Skeletal muscle cell (primary cell): Measurements from ENCODE around the gene TCOF1.

Experiments used
- DNase-seq: peaks from one replicate; pipeline ENCODE4 v3.0.0-alpha.2; 2010; ENCODE audit warnings: low read depth
- H3K4me3 ChIP-seq: 2 replicates; pipeline ENCODE4 v1.5.1; 2011; ENCODE audit warnings: low read depth, mild to moderate bottlenecking, control low read depth, low read length, moderate library complexity

TCOF1 gene

GRCh38 chr5:150347003-150347402 is 10.5 kb upstream of the TCOF1 start:
- no peak for DNase-seq

GRCh38 chr5:150347451-150347850 is 10.0 kb upstream of the TCOF1 start:
- no peak for DNase-seq
- H3K4me3 ChIP-seq: no peak overlapping the region

More at GRCh38 chr5:150347003-150347402, 10.5 kb upstream of the TCOF1 start:
- H3K4me3 ChIP-seq: no peak overlapping the region

DNA sequence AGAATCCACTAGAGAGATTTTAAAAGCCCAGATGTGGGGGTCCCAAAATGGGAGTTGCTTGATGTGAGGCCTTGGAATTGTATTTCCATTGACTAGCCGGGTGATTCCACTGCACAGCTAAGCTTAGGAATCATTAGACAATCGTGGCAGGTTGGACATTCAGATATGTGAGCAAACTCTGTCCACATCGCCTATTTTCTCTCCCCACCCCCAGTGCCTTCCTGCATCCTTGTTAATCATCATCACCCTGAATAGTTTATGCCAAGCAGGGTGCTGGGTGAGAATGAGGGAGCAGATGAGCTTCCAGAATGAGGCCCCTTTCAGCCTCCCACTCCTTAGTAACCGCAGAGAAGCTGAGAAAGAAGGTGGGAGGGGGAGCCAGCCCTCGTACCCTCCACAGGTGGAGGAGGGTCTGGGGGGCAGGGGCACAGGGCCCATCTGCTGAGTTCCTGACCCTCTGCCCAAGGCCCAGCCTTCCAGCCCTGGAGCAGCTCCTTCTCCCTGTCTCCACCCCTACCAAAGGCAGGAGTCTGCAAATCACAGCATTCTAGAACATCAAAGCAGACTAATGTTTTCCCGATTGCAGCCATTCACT is 7.7 kb upstream of the TCOF1 start:
- no peak for DNase-seq
- no peak overlapping the region for H3K4me3 ChIP-seq

GRCh38 chr5:150350524-150351344 is 6.8 kb upstream of the TCOF1 start:
- peak; percentile 14 for DNase-seq
- no peak overlapping the region for H3K4me3 ChIP-seq

DNA sequence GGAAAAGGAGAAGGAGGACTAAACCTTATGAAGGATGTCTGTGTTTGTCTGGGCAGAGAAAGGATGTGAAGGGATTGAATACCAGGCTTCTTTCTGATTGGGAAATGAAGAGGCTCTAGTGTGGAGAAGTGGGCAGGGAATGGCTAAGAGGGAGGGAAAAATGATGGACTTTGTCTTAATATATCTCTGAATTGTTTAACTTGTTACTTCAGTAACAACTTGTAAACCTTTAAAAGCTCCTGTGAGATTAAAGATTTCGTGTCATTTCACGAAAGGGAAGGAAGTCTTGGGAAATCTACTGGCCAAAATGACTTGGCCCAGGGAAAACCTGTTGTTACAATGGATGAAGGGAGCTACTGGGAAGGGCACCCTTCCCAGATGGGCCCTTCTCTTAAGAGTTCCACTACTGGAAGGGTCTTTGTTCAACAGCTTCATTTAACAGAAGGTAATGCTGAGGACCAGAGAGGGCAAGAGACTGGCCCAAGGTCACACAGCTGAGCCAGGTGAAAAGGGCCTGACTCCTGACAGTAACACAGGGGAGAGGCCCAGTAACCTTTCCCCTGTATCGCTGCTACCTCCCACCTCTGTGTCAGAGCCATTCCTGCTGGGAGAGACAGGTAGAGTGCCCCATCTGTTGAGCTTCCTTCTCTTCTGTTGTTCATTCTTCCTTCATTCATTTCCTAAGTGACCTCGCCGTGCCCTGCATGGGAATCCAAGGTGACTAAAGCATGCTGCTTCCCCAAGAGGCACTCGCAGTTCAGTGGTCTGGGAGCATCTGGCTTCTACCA is 5.1 kb upstream of the TCOF1 start:
- DNase-seq: no peak
- no peak overlapping the region for H3K4me3 ChIP-seq

DNA sequence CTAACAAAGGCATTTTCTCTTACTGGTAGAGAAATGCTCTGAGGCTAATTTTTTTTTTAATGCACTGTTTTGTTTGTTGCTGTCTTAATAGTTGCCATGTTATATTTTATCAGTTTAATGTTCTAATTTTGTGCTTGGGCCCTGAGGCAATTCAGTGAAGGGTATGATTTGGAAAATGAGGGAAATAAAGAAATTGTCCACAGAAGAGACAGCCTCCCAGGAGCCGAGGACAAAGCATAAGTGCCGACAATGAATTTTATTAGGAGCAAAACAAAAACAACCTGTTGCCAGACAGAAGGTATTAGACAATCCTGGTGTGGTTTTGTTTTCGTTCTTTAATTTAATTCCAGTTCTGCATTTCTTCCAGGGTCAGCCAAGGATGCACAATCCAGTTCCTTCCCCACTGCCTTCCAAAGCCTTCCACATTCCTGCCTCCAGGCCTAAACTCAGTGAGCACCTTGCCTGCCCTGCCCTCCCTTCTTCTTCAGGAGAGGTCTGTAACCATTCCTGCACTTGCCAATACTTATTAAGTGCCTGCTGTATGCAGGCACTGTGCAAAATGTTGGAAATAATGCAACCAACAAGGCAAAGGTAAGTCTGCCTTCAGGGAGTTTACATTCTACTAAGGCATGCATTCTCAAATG is 4.3 kb upstream of the TCOF1 start:
- no peak overlapping the region for H3K4me3 ChIP-seq
- DNase-seq: no peak

GRCh38 chr5:150355791-150356190 is 1.7 kb upstream of the TCOF1 start:
- H3K4me3 ChIP-seq: no peak overlapping the region
- no peak for DNase-seq

DNA sequence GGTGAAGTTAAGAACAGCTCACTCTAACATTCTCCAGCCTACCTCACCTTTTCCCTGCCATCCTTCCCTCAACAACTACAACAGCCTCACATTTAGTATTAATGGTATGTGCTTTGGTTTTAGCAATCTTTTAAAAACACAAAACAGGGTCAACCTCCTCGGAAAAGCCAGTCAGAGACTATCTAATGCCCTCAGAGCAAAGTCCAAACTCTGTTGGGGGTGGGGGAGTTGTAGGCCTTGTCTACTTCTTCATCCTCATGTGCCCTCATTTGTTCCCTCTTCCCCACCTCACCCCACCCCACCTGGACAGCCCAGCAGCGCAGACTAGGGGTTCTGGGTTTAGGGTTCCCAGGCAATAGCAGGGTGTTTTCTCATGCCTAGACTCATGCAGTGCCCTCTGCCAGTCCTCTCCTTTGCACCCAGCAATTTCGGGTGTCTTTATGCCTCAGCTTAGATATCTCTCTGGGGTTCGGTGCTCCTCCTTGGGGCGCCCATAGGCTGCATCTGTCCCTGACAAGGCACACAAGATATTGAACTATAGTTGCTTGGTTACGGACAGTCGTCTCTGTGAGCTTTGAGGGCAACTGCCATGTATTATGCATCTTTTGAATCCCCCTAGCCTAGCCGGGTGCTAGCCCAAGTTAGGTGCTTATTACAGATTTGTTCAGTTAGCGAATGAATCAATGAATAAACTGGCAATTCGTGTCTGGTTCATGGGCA is 762 bp upstream of the TCOF1 start:
- no peak for DNase-seq
- peak overlapping the region; percentile 78 for H3K4me3 ChIP-seq

GRCh38 chr5:150358261-150359095 is 981 bp downstream of the TCOF1 start:
- H3K4me3 ChIP-seq: peak overlapping the region; percentile 78
- no peak for DNase-seq

GRCh38 chr5:150361301-150361700 is 3.8 kb downstream of the TCOF1 start:
- no peak overlapping the region for H3K4me3 ChIP-seq
- DNase-seq: no peak

DNA sequence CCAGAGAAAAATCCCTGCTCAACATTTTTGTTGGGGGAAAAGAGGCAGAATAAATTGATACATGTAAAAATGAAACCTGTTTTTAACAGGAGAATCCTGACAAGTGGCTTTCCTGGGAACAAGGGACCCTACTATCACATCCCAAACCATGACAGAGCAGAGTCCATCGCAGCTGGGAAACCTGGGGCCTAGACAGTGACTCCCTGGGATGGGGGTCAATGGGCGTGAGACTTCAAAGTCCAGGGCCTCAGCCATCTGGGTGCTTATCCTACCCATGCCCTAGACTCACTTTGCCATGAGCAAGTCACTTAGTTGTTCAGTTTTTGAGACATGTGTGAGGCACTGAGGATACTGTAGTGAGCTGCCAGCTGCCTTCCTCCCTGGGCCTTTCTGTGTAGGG is 5.7 kb downstream of the TCOF1 start:
- DNase-seq: no peak
- H3K4me3 ChIP-seq: no peak overlapping the region

DNA sequence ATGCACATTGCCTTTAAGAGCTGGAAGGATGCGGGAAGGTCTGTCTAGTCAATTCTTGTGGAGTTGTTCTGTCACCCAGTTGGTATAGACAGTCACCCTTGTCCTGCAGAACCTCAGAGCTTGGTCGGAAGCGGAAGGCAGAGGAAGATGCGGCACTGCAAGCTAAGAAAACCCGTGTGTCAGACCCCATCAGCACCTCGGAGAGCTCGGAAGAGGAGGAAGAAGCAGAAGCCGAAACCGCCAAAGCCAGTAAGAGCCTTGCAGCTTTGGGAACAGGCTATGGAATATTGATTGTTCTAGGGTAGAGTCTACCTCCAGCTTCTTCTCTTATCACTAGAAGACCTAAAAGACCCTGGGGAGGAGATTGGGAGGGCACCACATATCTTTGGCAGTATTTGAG is 6.5 kb downstream of the TCOF1 start:
- DNase-seq: no peak
- H3K4me3 ChIP-seq: no peak overlapping the region

- no peak overlapping the region for H3K4me3 ChIP-seq
- DNase-seq: no peak
Measured at GRCh38 chr5:150368526-150368925, 11.0 kb downstream of the TCOF1 start.

DNA sequence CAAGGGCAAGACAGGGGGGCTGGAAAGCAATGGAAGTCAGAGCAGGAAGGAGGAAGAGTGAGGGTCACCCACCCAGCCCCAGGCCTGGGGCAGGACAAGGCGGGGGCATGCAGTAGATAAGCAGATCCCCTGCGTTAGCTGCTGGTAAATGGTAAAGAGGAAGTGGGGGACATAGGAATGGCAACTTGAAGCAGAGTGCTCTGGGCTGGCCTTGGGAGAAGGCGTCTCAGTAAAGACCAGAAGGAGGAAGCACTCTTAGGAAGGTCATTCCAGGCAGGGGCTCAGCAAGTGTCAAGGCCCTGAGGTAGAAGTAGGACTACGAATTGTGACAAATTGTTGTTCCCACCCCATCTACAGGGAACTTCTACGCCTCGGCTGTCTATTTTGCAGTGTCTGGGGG is 15.1 kb downstream of the TCOF1 start:
- DNase-seq: no peak
- H3K4me3 ChIP-seq: no peak overlapping the region

DNA sequence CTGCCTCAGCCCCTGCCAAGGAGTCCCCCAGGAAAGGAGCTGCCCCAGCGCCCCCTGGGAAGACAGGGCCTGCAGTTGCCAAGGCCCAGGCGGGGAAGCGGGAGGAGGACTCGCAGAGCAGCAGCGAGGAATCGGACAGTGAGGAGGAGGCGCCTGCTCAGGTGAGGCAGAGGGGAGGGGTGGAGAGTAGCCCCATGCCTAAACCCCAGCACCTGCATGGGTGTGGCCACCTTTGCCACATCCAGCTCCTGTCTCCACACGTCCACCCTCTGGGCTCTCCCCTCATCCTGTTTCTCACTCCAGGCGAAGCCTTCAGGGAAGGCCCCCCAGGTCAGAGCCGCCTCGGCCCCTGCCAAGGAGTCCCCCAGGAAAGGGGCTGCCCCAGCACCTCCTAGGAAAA is 17.2 kb downstream of the TCOF1 start:
- no peak overlapping the region for H3K4me3 ChIP-seq
- DNase-seq: no peak

DNA sequence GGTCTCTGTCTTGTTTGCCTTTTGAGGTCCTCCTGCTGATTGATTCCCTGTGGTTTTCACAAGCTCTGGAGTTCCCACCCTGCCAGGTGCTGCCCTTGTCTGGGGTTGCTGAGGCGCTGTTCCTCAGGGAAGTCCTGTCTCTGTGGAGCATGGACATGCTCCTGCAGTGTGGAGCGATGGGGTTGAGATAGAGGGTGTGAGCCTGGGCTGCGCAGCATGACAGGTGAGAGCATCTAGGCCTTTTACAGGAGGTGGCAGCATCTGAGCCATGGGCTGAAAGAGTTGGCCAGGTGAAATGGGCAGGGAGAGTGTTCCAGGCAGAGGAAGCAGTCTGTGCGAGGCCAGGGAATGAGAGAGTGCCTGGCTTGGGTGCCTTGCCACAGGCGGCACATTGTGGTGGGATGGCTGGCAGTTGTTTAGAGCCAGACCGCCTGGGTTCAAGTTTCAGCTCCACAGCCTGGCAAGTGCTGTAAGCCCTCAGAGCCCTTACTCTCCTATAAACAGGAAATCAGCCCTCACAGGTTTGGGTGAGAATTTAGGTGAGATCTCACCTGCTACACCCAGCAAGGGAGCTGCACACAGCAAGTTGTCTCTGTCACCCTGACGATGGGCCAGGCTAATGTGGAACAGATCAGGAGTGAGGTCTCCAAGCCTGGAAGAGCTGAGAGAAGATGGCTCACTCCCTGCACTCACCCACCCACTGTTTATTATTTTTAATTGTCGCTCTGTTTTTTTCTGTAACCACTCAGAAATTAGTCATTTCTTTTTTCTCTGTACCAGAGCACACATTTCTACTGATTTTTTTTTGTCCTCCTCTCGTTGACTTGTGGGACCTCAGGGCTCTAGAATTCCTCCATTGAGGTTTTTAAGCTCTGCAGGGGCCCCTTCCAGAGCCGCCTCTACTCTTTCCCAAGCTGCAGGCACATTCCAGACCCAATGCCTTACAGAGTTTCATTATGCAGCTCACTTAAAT is 19.6 kb downstream of the TCOF1 start:
- DNase-seq: peak; percentile 13
- H3K4me3 ChIP-seq: no peak overlapping the region

- H3K4me3 ChIP-seq: no peak overlapping the region
- peak; percentile 83 for DNase-seq
Measured at GRCh38 chr5:150377964-150378694, 20.6 kb downstream of the TCOF1 start.
